Stimulated activated CD4-positive, alpha-beta T cell treated with anti-CD3 and anti-CD28 coated beads, Interleukin-1b, Interleukin-23, amount 100 ng/mL, for 24 hours (primary cell): ENCODE measurements around the gene ITPR3.
A peak's percentile ranks its signal among the peaks of the same experiment; 100 is the strongest.

Source experiments
- DNase-seq, 4 experiments: peaks; one replicate each; pipeline ENCODE4 v3.0.0-alpha.2; 2020; ENCODE audit warnings: low read depth in 4 of 4, low spot score in 1 of 4

The ITPR3 gene

DNA sequence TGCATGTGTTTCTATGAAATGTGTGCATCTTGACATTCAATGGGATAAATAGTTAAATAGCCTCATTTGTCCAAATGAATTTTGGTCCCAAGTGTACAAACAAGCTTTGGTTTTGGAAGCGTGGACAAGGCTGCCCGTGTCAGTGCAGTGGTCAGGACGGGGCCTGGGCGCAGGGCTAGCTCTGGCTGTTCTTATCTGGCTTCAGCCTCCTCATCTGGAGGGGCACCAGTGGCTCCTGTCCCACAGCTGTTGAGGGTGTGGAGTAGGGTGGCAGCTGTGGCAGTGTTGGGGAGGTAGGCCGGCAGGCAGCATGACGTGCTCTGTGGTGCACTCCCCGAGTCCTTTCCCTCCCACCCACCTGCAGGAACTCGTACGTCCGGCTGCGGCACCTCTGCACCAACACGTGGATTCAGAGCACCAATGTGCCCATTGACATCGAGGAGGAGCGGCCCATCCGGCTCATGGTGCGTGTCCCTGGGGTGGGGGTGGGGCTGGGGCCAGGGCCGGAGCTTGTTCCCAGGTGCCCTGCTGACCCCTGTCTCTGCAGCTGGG is 43.5 kb downstream of the ITPR3 start:
- no peak for DNase-seq

DNA sequence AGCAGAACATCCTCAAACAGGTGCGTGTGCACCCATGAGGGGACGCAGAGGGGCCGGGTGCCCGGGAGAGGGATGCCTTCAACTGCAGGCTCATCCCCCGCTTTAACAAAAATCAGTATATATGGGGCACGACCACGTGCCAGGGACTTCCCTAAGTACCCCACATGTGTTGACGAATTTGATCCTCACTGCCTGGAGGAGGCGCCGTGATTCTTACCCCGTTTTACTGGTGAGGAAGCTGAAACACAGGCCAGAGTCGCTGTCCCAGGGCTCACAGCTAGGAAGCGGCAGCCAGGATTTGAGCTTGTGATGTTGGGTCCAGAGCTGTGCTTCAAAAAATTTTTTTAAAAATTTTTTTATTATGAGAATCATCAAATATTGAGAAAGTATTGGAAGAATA is 44.8 kb downstream of the ITPR3 start:
- DNase-seq, result no peak

DNA sequence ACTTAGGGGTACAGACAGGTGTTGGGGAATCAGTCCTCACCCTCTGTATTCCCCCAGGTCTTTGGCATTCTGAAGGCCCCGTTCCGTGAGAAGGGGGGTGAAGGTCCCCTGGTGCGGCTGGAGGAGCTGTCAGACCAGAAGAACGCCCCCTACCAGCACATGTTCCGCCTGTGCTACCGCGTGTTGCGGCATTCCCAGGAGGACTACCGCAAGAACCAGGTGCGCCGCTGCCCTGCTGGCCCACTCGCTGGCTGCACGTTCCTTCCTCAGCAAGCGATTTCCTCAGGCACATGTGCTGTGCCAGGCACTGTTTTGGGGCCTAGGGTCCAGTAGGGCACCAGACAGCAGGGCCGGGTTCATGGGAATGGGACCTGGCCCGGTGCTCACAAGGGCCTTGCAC is 46.0 kb downstream of the ITPR3 start:
- no peak for DNase-seq

DNA sequence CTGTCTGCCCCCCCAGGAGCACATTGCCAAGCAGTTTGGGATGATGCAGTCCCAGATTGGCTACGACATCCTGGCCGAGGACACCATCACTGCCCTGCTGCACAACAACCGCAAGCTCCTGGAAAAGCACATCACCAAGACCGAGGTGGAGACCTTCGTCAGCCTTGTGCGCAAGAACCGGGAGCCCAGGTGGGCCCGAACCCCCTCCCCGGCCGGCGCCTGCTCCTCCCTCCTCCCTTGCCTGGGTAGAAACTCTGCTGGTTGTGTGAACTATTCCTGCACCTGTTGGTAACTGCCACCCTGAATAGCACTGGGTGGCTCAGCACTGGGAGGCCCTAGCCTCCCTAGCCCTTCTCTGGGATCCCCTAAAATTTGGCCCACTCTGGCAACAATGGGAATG is 46.7 kb downstream of the ITPR3 start:
- DNase-seq, result no peak

DNA sequence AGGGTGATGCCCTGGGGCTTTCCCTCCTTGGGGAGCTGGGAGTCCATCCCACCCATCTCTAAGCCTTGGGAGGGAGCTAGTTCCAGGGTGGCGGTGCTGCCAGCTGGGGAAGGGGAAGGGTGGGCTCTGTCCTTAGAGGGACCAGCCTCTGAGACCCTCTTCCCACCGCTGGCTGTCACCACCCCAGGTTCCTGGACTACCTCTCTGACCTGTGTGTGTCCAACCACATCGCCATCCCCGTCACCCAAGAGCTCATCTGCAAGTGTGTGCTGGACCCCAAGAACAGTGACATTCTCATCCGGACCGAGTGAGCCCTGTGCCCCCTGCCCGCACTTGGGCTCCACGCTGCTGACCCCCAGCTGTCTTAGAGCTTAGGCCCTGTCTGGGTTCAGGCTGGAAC is 47.2 kb downstream of the ITPR3 start:
- no peak for DNase-seq

DNA sequence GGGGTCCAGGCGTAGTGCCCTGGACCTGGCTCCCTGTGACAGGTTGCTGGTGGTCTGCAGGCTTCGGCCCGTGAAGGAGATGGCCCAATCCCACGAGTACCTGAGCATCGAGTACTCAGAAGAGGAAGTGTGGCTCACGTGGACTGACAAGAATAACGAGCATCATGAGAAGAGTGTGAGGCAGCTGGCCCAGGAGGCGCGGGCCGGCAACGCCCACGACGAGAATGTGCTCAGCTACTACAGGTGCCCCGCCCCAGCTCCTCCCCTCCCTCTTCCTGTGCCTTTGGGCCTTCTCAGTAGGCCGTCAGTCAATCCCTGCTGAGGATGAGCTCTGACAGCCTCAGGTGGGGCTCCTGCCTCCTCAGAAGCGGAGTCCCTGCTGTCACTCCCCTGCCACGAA is 47.8 kb downstream of the ITPR3 start:
- DNase-seq, result peak in 2 of 4 experiments; percentile 17 to 35

DNA sequence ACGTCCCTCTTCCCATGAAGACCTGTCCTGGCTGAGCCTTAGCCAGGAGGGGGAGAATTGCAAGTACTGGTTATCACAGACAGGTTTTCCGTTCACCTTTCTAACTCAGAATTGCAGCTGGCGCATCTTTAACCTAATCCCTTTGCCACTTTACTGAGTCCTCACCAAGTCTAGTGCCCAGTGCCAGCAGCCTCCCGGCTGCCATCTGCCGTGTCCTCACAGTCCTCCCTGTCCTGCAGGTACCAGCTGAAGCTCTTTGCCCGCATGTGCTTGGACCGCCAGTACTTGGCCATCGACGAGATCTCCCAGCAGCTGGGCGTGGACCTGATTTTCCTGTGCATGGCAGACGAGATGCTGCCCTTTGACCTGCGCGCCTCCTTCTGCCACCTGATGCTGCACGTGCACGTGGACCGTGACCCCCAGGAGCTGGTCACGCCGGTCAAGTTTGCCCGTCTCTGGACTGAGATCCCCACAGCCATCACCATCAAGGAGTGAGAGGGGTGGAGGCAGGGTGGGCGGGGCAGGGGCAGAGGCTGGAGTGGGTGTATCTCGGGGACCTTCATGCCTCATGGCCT is 49.1 kb downstream of the ITPR3 start:
- no peak for DNase-seq

DNA sequence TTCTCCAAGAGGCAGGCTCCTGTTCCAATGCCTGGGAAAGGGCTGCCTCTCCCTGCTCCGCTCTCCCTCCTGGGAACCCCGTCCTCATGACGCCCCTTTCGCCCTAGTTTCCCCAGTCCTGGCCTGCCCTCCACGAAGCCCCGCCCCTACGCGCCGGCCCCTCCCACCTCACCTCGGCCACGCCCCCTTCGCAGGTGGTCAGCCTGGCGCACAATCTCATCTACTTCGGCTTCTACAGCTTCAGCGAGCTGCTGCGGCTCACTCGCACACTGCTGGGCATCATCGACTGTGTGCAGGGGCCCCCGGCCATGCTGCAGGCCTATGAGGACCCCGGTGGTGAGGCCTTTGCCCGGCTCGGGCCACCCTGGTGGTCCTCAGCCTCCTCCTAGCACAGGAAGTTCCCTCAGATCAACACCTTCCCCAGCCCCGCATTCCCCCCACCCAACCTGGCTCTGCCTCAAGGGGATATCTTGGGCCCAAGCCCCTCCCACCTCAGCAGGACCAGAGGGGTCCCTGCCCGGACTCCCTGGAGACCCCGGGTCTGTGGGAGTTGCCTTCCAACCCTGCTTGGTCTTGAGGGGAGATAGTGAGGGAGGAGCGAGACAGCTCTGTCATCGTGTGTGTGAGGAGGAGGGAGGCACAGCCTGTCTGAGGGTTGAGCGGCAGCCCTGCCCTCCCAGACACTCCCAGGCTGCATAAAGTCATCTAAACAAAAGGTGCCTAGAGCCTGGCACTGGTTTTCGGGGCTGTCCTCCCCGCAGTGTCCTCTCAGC is 50.0 kb downstream of the ITPR3 start:
- no peak for DNase-seq

DNA sequence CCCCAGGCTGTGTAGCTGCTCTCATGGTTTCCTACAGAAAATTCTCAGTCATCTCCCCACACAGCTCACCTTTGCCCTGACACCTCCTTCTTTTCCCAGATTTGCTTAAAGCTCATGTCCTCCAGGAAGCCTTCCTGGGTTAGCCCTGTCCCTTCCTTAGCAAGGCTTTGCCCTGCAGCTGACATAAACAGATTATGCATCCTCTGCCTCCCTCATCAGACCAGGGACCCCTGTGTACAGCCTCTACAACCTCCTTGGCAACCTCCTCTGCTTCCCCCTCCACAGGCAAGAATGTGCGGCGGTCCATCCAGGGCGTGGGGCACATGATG is 50.6 kb downstream of the ITPR3 start:
- no peak for DNase-seq

DNA sequence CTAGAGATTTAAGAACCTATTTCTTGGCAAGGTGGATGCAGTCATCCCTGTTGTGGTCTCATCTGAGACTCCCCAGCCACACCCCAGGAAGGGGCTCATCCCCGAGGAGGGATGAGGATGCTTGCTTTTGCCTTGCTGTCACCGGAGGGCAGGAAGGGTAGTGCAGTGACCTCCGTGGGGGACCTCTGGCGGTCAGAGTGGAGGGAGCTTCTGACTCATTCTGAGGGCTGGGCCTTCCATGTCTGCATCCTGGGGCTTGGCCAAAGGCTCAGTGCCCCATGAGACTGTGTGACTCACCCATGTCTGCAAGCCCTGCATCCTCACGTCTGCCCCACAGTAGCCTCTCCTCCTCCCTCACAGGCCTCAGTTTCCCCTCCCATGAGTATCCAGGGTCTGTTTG is 51.7 kb downstream of the ITPR3 start:
- no peak for DNase-seq

DNA sequence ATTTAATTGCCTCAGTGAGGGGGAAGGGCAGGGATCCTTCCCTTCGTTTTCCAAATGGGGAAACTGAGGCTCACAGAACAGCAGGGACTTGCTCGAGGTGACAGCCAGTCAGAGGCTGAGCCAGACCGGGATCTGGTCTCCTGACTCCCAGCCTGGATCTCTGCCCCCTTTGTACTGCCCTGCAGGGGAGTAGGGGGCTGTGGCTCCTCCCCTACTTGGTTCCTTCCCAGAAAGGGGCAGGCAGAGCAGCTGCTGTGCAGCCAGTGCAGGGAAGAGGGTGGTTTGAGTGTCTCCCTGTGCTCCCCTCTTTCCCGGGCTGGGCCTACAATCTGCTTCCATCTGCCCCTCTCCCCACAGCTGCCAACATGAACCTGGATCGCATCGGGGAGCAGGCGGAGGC is 52.7 kb downstream of the ITPR3 start:
- no peak for DNase-seq

DNA sequence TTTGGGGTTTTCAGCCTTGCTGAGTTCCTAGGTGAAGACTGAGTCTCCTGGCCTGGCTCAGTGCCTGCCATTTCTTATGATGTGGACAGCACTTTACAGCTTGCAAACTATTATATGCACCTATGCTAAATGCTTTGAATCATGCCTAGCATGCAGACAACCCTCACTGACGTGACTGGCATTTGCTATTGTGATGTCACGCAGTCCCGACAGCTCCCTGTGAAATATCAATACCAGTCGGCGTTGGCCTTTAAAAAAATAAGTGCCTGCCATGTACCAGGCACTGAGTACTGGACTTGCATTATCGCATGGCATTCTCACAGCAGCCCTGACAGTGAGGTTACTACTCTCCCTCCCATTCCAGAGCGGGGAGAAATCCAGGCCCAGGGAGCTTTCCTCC is 54.8 kb downstream of the ITPR3 start:
- no peak for DNase-seq

DNA sequence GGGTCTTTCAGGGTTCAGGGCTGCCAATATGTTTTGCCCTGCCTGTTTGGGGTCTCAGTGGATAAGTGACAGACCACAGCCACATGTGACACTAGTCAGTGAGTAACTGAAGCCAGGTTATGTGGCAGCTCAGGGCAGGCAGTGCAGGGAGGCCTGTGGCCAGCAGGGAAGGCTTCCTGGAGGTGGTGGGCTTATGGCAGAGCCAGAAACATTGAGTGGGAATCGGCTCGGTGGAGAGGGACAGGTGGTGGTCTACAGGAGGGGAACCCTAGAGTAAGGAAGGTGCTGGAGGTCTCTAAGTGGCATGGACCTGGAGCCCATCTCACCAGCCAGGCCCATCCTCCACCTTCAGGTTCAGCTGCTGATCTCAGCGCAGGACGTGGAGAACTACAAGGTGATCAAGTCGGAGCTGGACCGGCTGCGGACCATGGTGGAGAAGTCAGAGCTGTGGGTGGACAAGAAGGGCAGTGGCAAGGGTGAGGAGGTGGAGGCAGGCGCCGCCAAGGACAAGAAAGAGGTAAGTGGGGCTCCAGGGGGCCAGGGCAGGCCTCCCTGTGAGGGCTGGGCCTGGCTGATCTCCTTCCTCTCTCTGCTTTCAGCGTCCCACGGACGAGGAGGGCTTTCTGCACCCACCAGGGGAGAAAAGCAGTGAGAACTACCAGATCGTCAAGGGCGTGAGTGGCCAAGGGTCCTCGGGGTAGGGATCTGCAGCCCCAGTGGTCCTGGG is 55.5 kb downstream of the ITPR3 start:
- no peak for DNase-seq

DNA sequence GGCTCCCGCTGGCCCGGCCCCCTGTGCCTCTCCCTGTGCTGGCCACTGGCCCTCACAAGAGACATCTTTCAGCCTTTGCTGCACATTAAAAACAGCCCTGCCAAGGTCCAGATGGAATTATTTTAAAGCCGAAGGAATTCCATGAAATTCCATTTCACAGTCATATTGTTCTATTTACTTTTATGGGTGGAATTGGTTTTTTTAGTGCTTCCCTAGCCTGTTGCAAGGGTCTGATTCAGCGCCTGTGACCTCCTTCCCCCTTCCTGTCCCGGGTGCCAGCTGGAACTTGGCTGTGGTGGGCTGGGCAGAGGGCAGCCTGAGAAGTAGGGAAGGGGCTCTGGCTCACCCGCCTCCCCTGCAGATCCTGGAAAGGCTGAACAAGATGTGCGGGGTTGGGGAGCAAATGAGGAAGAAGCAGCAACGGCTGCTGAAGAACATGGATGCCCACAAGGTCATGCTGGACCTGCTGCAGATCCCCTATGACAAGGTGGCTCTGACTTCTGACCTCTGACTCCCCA is 56.1 kb downstream of the ITPR3 start:
- no peak for DNase-seq

DNA sequence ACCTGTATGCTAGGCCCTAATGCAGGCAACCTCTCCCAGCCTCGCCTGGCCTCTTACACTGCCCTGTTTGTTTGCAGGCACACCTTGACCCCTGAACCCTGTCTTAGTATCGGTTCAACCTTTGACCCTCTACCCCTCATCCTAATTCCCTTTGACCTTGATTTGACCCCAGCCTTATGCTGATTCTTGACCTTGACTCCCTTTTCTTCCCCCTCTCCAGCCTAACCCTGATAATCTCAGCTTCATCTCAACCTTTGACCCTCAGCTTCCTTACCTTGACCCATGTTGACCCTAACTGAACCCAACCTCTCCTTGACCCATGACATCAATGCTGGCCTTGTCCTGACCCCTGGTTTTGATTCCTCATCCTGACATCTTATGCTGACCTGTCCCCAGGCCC is 56.6 kb downstream of the ITPR3 start:
- DNase-seq, result no peak

DNA sequence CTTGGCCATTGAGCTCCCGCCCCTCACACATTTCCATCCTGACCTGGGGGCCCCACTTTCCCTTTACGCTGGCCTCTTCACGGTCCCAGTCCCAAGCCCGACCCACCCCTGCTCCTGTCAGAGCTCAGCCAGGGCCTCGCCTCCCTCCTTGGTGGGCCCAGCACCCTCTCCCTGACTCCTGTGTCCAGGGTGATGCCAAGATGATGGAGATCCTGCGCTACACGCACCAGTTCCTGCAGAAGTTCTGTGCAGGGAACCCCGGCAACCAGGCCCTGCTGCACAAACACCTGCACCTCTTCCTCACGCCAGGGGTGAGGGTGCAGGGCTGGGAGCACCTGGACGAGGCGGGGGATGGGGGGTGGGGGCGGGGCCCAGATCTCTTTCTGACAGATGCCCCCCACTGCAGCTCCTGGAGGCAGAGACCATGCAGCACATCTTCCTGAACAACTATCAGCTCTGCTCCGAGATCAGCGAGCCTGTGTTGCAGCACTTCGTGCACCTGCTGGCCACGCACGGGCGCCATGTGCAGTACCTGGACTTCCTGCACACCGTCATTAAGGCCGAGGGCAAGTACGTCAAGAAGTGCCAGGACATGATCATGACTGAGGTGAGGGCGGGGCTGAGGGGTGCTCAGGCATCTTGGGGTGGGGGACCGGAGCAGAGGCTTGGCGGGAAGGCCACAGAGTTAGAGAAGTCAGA is 57.3 kb downstream of the ITPR3 start:
- DNase-seq, result no peak

DNA sequence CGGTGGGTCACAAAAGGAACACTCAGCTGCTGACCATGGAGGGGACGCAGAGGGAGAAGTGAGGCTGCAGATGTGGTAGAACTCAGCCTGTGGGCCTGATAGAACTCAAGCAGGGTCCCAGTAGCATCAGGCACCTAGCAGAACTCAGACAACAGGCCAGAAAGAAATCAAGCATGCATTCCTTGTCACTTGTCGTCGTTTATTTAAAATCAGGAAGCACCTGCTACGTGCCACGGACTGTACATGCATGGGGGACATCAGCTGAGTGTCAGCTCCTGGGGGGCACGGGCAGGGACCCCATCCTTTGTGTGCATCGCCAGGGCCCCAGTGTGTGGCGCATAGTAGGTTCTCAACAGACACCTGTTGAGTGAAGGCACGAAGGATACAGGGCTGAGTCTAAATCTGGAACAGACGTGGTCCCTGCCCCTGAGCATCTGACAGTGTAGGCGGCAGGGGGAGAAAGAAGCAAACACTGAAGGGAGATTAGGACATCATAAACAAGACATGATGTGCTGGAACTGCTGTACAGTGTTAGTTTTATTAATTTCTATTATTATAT is 57.9 kb downstream of the ITPR3 start:
- DNase-seq, result no peak

DNA sequence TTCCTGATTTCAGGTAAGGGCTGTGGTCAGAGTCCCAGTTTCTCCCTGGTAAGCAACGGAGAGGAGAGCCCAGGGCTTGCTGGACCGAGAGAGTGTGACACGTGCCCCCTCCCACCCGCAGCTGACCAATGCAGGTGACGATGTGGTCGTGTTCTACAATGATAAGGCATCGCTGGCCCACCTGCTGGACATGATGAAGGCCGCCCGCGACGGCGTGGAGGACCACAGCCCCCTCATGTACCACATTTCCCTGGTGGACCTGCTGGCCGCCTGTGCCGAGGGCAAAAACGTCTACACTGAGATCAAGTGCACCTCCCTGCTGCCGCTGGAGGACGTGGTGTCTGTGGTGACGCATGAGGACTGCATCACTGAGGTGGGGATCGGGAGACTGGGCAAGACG is 58.6 kb downstream of the ITPR3 start:
- DNase-seq, result no peak

DNA sequence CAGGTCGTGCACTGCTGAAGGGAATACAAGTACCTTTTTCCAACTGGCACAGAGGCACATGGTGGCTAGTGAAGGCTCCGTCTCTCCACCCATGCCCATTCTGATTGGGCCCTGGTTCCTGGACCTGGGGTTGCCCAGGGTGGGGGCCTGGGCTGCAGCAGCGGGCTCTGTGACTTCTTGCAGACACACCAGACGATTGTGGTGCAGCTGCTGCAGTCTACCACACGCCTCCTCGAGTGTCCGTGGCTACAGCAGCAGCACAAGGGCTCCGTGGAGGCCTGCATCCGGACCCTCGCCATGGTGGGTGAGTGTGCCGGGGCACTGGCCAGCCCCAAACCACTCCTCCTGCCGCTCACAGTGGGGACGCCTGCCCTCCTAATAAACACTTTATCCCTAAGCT is 61.2 kb downstream of the ITPR3 start:
- DNase-seq, result no peak

DNA sequence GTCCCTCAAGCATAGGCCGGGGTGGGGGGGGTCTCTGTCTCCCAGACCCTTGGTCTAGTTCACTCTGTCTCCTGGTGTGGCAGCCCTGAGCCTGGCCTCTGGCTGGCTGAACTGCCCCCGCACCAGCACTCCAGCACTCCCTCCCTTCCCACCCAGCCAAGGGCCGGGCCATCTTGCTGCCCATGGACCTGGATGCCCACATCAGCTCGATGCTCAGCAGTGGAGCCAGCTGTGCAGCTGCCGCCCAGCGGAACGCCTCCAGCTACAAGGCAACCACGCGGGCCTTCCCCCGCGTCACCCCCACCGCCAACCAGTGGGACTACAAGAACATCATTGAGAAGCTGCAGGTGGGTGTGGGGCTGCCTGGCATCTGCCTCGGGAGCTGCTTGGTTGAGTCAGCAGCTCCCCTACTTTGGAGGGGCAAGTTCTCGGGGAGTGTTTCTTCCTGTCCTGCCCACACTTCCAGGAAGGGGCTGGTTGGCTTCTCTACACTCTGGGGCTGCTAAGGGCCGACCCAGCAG is 62.0 kb downstream of the ITPR3 start:
- DNase-seq, result peak in 2 of 4 experiments; percentile 26 to 30
